GM18907 (cell line): ENCODE data around the gene CDC27.
"Not testable (repeated sequence)": the region's sequence is repeated elsewhere in the genome, so short reads cannot be mapped to it uniquely, and the experiment has no call there.

Experiments
- ATAC-seq: cut with Tn5 transposase; IDR thresholded peaks from one replicate; pipeline ENCODE4 v1.9.1; 2021; ENCODE audit warnings: mild to moderate bottlenecking, moderate library complexity; ENCODE audit not compliant: unreplicated experiment

The CDC27 gene

GRCh38 chr17:47073629-47074028 lies 115.5 kb downstream of the CDC27 start:
- ATAC-seq = not testable (repeated sequence)

- ATAC-seq = no peak
Observed at GRCh38 chr17:47072886-47073285, 116.2 kb downstream of the CDC27 start.

- not testable (repeated sequence) for ATAC-seq
Observed at GRCh38 chr17:47071171-47071570, 117.9 kb downstream of the CDC27 start.

GRCh38 chr17:47070266-47070665 lies 118.8 kb downstream of the CDC27 start:
- ATAC-seq = not testable (repeated sequence)
